Hematopoietic multipotent progenitor cell treated with erythropoietin and hydrocortisone succinate and interleukin-3 and kit ligand, for 15 days (in vitro differentiated cells): ENCODE measurements around the gene MCTP2.
A peak's percentile ranks its signal among the peaks of the same experiment; 100 is the strongest.

ENCODE experiments used
- DNase-seq: peaks from one replicate; pipeline ENCODE4 v3.0.0-alpha.2; 2015; ENCODE audit warnings: low spot score

The MCTP2 gene

GRCh38 chr15:94298364-94298763 lies 67.0 kb downstream of the MCTP2 start:
- DNase-seq, result peak; percentile 40

GRCh38 chr15:94300612-94301011 lies 69.3 kb downstream of the MCTP2 start:
- DNase-seq, result no peak

- no peak for DNase-seq
These were observed 73.8 kb downstream of the MCTP2 start for GRCh38 chr15:94305133-94305532.

GRCh38 chr15:94306700-94307650 lies 75.6 kb downstream of the MCTP2 start:
- DNase-seq, result no peak

- no peak for DNase-seq
These were observed 81.6 kb downstream of the MCTP2 start for GRCh38 chr15:94312946-94313345.

- no peak for DNase-seq
These were observed 83.3 kb downstream of the MCTP2 start for GRCh38 chr15:94314639-94315038.

GRCh38 chr15:94317211-94317610 lies 85.8 kb downstream of the MCTP2 start:
- DNase-seq, result no peak

- no peak for DNase-seq
These were observed 90.8 kb downstream of the MCTP2 start for GRCh38 chr15:94322141-94322540.

- no peak for DNase-seq
These were observed 91.7 kb downstream of the MCTP2 start for GRCh38 chr15:94323076-94323475.

- peak; percentile 71 for DNase-seq
These were observed 92.9 kb downstream of the MCTP2 start for GRCh38 chr15:94324117-94324826.

- no peak for DNase-seq
These were observed 93.7 kb downstream of the MCTP2 start for GRCh38 chr15:94324835-94325767.

GRCh38 chr15:94327356-94327936 lies 96.1 kb downstream of the MCTP2 start:
- DNase-seq, result peak; percentile 23

- no peak for DNase-seq
These were observed 100.4 kb downstream of the MCTP2 start for GRCh38 chr15:94331731-94332130.

- DNase-seq, result no peak
These were observed 104.3 kb downstream of the MCTP2 start for GRCh38 chr15:94335616-94336015.

GRCh38 chr15:94336817-94337467 lies 105.6 kb downstream of the MCTP2 start:
- no peak for DNase-seq

GRCh38 chr15:94338243-94338846 lies 107.0 kb downstream of the MCTP2 start:
- DNase-seq, result no peak

- DNase-seq, result no peak
These were observed 114.9 kb downstream of the MCTP2 start for GRCh38 chr15:94346282-94346681.

GRCh38 chr15:94348084-94348483 lies 116.7 kb downstream of the MCTP2 start:
- DNase-seq, result no peak

- DNase-seq, result no peak
These were observed 119.7 kb downstream of the MCTP2 start for GRCh38 chr15:94351031-94351535.
